Peyer's patch (tissue), 4 donors: ENCODE measurements around the gene TSGA10. TPM values are rescaled to one million over a fixed set of nuclear protein-coding genes. Genes with fewer than 3 reads are reported as not detected.

Experiments used
- DNase-seq, 3 donors: peaks; one replicate each; pipeline ENCODE4 v3.0.0-alpha.2; 2017 to 2019
- H3K27ac ChIP-seq, 4 donors: fragments of 200-600 bp; sonication (generic); one replicate each; pipeline ENCODE4 v1.5.1; 2016 to 2019
- H3K27me3 ChIP-seq, 2 donors: fragments of 200-600 bp; sonication (generic); one replicate each; pipeline ENCODE4 v1.5.1; 2019
- H3K36me3 ChIP-seq, 3 donors: fragments of 200-600 bp; sonication (generic); one replicate each; pipeline ENCODE4 v1.5.1; 2016 to 2019
- H3K4me1 ChIP-seq, 4 donors: fragments of 200-600 bp; sonication (generic); one replicate each; pipeline ENCODE4 v1.5.1; 2016 to 2019
- H3K4me3 ChIP-seq, 4 donors: fragments of 200-600 bp; sonication (generic); 1 replicate in 3 of 4; 2 replicates in 1 of 4; pipeline ENCODE4 v1.5.1; 2016 to 2019; ENCODE audit warnings: mild to moderate bottlenecking in 1 of 4
- H3K9me3 ChIP-seq, 4 donors: fragments of 200-600 bp; sonication (generic); one replicate each; pipeline ENCODE4 v1.5.1; 2016 to 2019; ENCODE audit warnings: mild to moderate bottlenecking in 1 of 4
- CTCF ChIP-seq, 6 experiments: fragments of 450-650 bp in 4 of 6; fragments of 200-600 bp in 2 of 6; sonication (generic) in 1 of 6; IDR thresholded peaks; one replicate each; pipeline ENCODE4 v1.5.1; 2017 to 2019; ENCODE audit warnings: antibody characterized with exemption in 6 of 6, mild to moderate bottlenecking in 3 of 6, moderate library complexity in 1 of 6
- POLR2A ChIP-seq, 2 donors: fragments of 450-650 bp; IDR thresholded peaks; one replicate each; pipeline ENCODE4 v1.5.1; 2017; ENCODE audit warnings: antibody characterized with exemption in 2 of 2, mild to moderate bottlenecking in 2 of 2, moderate library complexity in 2 of 2
- total RNA-seq, 4 donors: library from RNA; depleted of rRNA; stranded (reverse); fragments of >200 nt; gene quantifications; one replicate each; pipeline ENCODE4 v1.1.0, GENCODE V29; 2016

The TSGA10 gene
- total RNA-seq, 4 donors from 2014 or later, result 6.7 to 21.5 (median 11.0) TPM

DNA sequence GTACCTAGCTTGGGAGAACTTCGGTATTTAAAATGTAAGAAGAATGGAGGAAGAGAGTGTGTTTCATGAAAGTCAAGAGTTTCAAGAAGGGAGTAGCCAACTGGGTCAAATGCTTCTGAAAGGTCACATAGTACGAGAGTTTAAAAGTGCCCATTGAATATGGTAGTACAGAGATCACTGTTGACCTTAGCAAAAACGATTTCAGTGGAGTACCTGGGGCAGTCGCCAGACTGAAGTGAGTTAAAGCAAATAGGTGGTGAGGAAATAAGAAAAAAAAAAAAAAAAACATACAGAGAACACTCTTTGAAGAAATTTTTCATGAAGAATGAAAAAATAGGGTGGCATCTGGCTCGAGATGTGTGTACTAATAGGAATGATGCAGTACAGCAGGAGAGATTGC is 11.5 kb upstream of the TSGA10 start:
- H3K4me3 ChIP-seq, result no peak overlapping the region
- H3K27me3 ChIP-seq, result no peaks in the 10 kb centered on the region
- H3K36me3 ChIP-seq, result peaks cover 0 to 51% (median 0%) of the 10 kb centered on the region in 3 donors
- H3K4me1 ChIP-seq, result no peaks in the 10 kb centered on the region
- no peak for TF ChIP-seq POLR2A (IDR thresholded peaks at IDR 0.05)
- TF ChIP-seq CTCF (IDR thresholded peaks at IDR 0.05), result no peak
- no peak for DNase-seq
- no peaks in the 10 kb centered on the region for H3K9me3 ChIP-seq
- H3K27ac ChIP-seq, result no peak overlapping the region

GRCh38 chr2:99159594-99159993 is 4.9 kb upstream of the TSGA10 start:
- Histone ChIP-seq H3K4me3 (no peak overlapping the region), H3K27ac (no peak overlapping the region), H3K27me3 (no peaks in the 10 kb centered on the region), H3K9me3 (no peaks in the 10 kb centered on the region), H3K36me3 (peaks cover 0 to 10% (median 0%) of the 10 kb centered on the region in 3 donors), H3K4me1 (peaks cover 0 to 11% (median 4%) of the 10 kb centered on the region in 4 donors)
- TF ChIP-seq POLR2A (IDR thresholded peaks at IDR 0.05), result no peak
- TF ChIP-seq CTCF (IDR thresholded peaks at IDR 0.05), result no peak
- DNase-seq, result no peak

DNA sequence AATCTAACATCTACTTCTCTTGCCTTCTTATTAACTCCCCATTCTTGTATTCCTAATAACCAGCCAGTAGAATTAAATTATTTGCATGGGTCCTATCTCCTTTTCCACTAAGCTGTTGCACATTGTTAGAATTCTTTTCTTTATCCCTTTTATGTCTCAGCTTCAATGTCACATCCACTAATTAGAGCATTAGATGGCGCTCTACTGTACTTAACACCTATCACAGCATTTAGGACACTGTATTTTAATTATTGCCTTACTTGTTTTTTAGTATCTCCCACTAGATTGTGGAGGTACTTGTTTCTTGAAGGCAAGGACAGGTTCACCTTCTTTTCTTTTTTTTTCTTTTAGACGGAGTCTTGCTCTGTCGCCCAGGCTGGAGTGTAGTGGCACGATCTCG is 3.9 kb upstream of the TSGA10 start:
- Histone ChIP-seq H3K9me3 (no peaks in the 10 kb centered on the region), H3K4me3 (no peak overlapping the region), H3K36me3 (peaks cover 0 to 10% (median 0%) of the 10 kb centered on the region in 3 donors), H3K27ac (no peak overlapping the region), H3K27me3 (no peaks in the 10 kb centered on the region), H3K4me1 (peaks cover 0 to 16% (median 8%) of the 10 kb centered on the region in 4 donors)
- no peak for TF ChIP-seq POLR2A (IDR thresholded peaks at IDR 0.05)
- TF ChIP-seq CTCF (IDR thresholded peaks at IDR 0.05), result no peak
- no peak for DNase-seq

- no peak for DNase-seq
- Histone ChIP-seq H3K36me3 (peaks cover 0 to 3% (median 0%) of the 10 kb centered on the region in 3 donors), H3K27me3 (no peaks in the 10 kb centered on the region), H3K9me3 (no peaks in the 10 kb centered on the region), H3K4me1 (peaks cover 0 to 17% (median 8%) of the 10 kb centered on the region in 4 donors), H3K27ac (no peak overlapping the region), H3K4me3 (no peak overlapping the region)
- TF ChIP-seq POLR2A (IDR thresholded peaks at IDR 0.05) (no peak), CTCF (IDR thresholded peaks at IDR 0.05) (no peak)
These were observed 2.1 kb upstream of the TSGA10 start for GRCh38 chr2:99156891-99157290.

DNA sequence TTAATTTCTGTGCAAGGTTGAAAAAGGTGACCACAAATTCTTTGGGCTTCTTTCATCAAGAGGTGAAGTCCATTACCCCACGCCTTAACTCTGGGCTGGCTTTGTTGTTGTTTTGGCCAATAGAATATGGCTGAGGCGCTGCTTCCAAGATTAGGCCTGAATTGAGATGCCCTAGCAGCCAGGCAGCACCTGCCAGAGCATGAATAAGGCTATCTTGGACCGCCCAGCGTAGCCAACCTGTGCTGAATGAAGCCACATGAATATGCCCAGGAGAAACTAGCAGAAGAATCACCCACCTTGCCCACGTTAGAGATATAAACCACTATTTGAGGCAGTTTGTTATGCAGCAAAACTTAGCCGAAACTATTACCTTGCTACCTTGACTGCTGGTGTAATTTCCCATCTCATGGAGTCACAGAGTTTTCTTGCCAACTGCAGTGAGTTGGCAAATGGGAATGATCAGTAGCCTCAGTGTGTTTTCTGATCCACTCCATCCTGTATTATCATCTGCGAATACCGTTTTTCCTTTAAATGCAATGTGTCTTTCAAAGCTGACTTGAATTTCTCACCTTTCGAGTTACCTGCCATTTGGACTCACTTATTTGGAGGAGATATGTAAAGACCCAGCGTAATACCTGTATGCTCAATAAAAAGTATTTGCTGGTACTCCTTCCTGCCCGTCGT is 679 bp downstream of the TSGA10 start:
- Histone ChIP-seq H3K36me3 (no peaks in the 10 kb centered on the region), H3K27me3 (no peaks in the 10 kb centered on the region), H3K4me3 (peak overlapping the region; percentile 62 to 75 (median 68)), H3K4me1 (peaks cover 0 to 17% (median 8%) of the 10 kb centered on the region in 4 donors), H3K27ac (peak overlapping the region; percentile 84 to 91 (median 88)), H3K9me3 (no peaks in the 10 kb centered on the region)
- TF ChIP-seq POLR2A (IDR thresholded peaks at IDR 0.05), result no peak
- no peak for TF ChIP-seq CTCF (IDR thresholded peaks at IDR 0.05)
- DNase-seq, result no peak
